HepG2 (cell line): ENCODE measurements around the gene RNASE13. TPM values are rescaled to one million over a fixed set of nuclear protein-coding genes. Genes with fewer than 3 reads are reported as not detected.

Experiments used
- BORCS8-MEF2B ChIP-seq: sonication (generic); formaldehyde crosslinking; IDR thresholded peaks from 2 replicates; pipeline ENCODE4 v1.8.0; 2022; ENCODE audit warnings: mild to moderate bottlenecking, missing genetic modification reagents
- BRF2 ChIP-seq: sonication (generic); formaldehyde crosslinking; IDR thresholded peaks from 2 replicates; pipeline ENCODE4 v1.8.1; 2022; ENCODE audit warnings: mild to moderate bottlenecking, missing genetic modification reagents
- DRAP1 ChIP-seq: IDR thresholded peaks from 2 replicates; pipeline ENCODE4 v1.6.1; 2016; ENCODE audit warnings: missing genetic modification reagents, missing compliant biosample characterization
- GATAD1 ChIP-seq: IDR thresholded peaks from 2 replicates; pipeline ENCODE4 v1.6.1; 2016; ENCODE audit warnings: missing genetic modification reagents, missing compliant biosample characterization
- HES4 ChIP-seq: sonication (generic); formaldehyde crosslinking; IDR thresholded peaks from 2 replicates; pipeline ENCODE4 v1.9.0; 2021; ENCODE audit warnings: mild to moderate bottlenecking, missing genetic modification reagents, borderline replicate concordance
- HIVEP1 ChIP-seq: sonication (generic); formaldehyde crosslinking; IDR thresholded peaks from 2 replicates; pipeline ENCODE4 v1.4.0; 2020; ENCODE audit warnings: mild to moderate bottlenecking, missing genetic modification reagents
- KLF13 ChIP-seq: sonication (generic); formaldehyde crosslinking; IDR thresholded peaks from 2 replicates; pipeline ENCODE4 v1.4.0; 2020; ENCODE audit warnings: mild to moderate bottlenecking, missing genetic modification reagents
- MYC ChIP-seq: sonication (generic); formaldehyde crosslinking; IDR thresholded peaks from 2 replicates; pipeline ENCODE4 v1.9.0; 2021; ENCODE audit warnings: missing genetic modification reagents, borderline replicate concordance
- NCOA2 ChIP-seq: sonication (generic); formaldehyde crosslinking; IDR thresholded peaks from 2 replicates; pipeline ENCODE4 v1.8.0; 2022; ENCODE audit warnings: inconsistent platforms
- NFE2 ChIP-seq: sonication (generic); formaldehyde crosslinking; IDR thresholded peaks from 2 replicates; pipeline ENCODE4 v1.4.0; 2020; ENCODE audit warnings: missing genetic modification reagents
- PITX1 ChIP-seq: sonication (generic); formaldehyde crosslinking; IDR thresholded peaks from 2 replicates; pipeline ENCODE4 v1.5.1; 2020; ENCODE audit warnings: mild to moderate bottlenecking, missing genetic modification reagents
- SRY ChIP-seq: sonication (generic); formaldehyde crosslinking; IDR thresholded peaks from 2 replicates; pipeline ENCODE4 v1.8.0; 2022; ENCODE audit warnings: mild to moderate bottlenecking, missing genetic modification reagents
- ZNF343 ChIP-seq: sonication (generic); formaldehyde crosslinking; IDR thresholded peaks from 2 replicates; pipeline ENCODE4 v1.4.0; 2020; ENCODE audit warnings: mild to moderate bottlenecking, missing genetic modification reagents
- ZNF383 ChIP-seq: sonication (generic); formaldehyde crosslinking; IDR thresholded peaks from 2 replicates; pipeline ENCODE4 v1.4.0; 2020; ENCODE audit warnings: missing genetic modification reagents, mild to moderate bottlenecking, borderline replicate concordance
- ZNF556 ChIP-seq: sonication (generic); formaldehyde crosslinking; IDR thresholded peaks from 2 replicates; pipeline ENCODE4 v1.4.0; 2020; ENCODE audit warnings: mild to moderate bottlenecking, missing genetic modification reagents, borderline replicate concordance
- ZNF773 ChIP-seq: sonication (generic); formaldehyde crosslinking; IDR thresholded peaks from 2 replicates; pipeline ENCODE4 v1.4.0; 2020; ENCODE audit warnings: missing genetic modification reagents, borderline replicate concordance
- polyA plus RNA-seq, 8 experiments: library from polyadenylated mRNA; depleted of rRNA in 3 of 8; stranded (reverse) in 7 of 8; unstranded in 1 of 8; fragments of >200 nt; fragmentation: Illumina TruSeq in 4 of 8; extraction: Trizol in 4 of 8; gene quantifications; 2 replicates each; pipeline versions ENCODE4 v1.2.1 to v1.2.3, GENCODE V29; 2011 to 2016; ENCODE audit warnings: low read depth in 4 of 8, missing spikeins in 1 of 8, mixed read lengths in 1 of 8; ENCODE audit not compliant: insufficient read depth in 1 of 8
- total RNA-seq, 5 experiments: library from RNA; depleted of rRNA; stranded (reverse); fragments of >200 nt; fragmentation: Illumina TruSeq; extraction: Trizol; gene quantifications; 2 replicates each; pipeline ENCODE4 v1.2.3, GENCODE V29; 2016; ENCODE audit warnings: low read depth in 1 of 5
- TF ChIP-seq, protein P1 (sequence below), 2 experiments: sonication (generic) in 1 of 2; formaldehyde crosslinking in 1 of 2; IDR thresholded peaks; 2 replicates each; pipeline versions ENCODE4 v1.4.0 to v1.6.1; 2016 to 2020; ENCODE audit warnings: borderline replicate concordance in 1 of 2, low read depth in 1 of 2, mild to moderate bottlenecking in 1 of 2, missing genetic modification reagents in 1 of 2
- TF ChIP-seq, protein P2 (sequence below): sonication (generic); formaldehyde crosslinking; IDR thresholded peaks from 2 replicates; pipeline ENCODE4 v1.5.0; 2020; ENCODE audit warnings: mild to moderate bottlenecking, low read depth, missing genetic modification reagents, borderline replicate concordance
- TF ChIP-seq, protein P3 (sequence below): sonication (generic); formaldehyde crosslinking; IDR thresholded peaks from 2 replicates; pipeline ENCODE4 v1.4.0; 2020; ENCODE audit warnings: missing genetic modification reagents

The RNASE13 gene
- total and polyA plus RNA-seq, 2 of the 13 experiments (the other 11 are each of a cell fraction or from before 2014, with no cell fraction given): 1.0 TPM; not detected in 1

DNA sequence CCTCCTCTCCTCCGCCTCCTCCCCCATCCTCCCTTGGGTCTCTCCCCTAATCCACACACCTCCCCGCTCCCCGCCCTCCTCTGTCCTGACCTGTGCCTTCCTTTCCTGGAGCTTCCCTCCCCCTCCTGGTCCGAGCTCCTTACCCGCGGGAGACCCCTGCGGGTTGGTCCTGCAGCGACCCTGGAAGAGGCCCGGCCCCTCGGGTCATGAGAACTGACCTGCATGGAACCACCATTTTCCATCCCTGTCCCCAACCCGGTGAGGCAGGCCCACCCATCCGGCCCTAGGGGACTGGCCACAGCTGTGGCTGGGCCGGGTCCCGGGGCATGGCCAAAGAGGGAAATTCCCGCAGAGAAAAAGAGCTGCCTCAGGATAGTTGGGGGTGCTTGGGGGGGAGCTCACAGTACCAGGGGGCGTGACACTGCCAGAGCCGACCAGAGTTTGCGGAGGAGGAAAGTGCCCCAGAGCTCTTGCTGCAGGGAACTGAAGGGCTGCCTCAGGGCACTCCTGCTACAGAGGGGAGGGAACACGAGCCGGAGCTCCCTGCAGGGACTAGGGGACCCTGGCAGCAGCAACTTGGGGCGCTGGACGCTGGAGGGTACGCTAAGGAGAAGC, 36.1 kb upstream of the RNASE13 start (continued):
- TF ChIP-seq, protein P1, sequence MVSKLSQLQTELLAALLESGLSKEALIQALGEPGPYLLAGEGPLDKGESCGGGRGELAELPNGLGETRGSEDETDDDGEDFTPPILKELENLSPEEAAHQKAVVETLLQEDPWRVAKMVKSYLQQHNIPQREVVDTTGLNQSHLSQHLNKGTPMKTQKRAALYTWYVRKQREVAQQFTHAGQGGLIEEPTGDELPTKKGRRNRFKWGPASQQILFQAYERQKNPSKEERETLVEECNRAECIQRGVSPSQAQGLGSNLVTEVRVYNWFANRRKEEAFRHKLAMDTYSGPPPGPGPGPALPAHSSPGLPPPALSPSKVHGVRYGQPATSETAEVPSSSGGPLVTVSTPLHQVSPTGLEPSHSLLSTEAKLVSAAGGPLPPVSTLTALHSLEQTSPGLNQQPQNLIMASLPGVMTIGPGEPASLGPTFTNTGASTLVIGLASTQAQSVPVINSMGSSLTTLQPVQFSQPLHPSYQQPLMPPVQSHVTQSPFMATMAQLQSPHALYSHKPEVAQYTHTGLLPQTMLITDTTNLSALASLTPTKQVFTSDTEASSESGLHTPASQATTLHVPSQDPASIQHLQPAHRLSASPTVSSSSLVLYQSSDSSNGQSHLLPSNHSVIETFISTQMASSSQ (IDR thresholded peaks at IDR 0.05; ENCODE audit: low read depth): no peak
- TF ChIP-seq, protein P1 (CRISPR knock-in tag; IDR thresholded peaks at IDR 0.05; ENCODE audit: borderline replicate concordance): no peak
- TF ChIP-seq HES4 (CRISPR knock-in tag): 0 out of 2 replicates have a peak, but pooled peaks have one; percentile 2
- TF ChIP-seq SRY (CRISPR knock-in tag): 0 out of 2 replicates have a peak, but pooled peaks have one; percentile 75
- TF ChIP-seq ZNF556 (CRISPR knock-in tag): peak; percentile 87
- TF ChIP-seq HIVEP1: peak; percentile 76; the same call in 1 of the 2 replicates
- no peak for TF ChIP-seq NCOA2 (CRISPR knock-in tag)
- TF ChIP-seq KLF13: no peak
- TF ChIP-seq, protein P2, sequence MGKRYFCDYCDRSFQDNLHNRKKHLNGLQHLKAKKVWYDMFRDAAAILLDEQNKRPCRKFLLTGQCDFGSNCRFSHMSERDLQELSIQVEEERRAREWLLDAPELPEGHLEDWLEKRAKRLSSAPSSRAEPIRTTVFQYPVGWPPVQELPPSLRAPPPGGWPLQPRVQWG (CRISPR knock-in tag): no peak
- peak; percentile 50; the same call in 1 of the 2 replicates for TF ChIP-seq BORCS8-MEF2B (CRISPR knock-in tag)
- TF ChIP-seq, protein P3, sequence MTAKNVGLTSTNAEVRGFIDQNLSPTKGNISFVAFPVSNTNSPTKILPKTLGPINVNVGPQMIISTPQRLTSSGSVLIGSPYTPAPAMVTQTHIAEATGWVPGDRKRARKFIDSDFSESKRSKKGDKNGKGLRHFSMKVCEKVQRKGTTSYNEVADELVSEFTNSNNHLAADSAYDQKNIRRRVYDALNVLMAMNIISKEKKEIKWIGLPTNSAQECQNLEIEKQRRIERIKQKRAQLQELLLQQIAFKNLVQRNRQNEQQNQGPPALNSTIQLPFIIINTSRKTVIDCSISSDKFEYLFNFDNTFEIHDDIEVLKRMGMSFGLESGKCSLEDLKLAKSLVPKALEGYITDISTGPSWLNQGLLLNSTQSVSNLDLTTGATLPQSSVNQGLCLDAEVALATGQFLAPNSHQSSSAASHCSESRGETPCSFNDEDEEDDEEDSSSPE (CRISPR knock-in tag): no peak
- no peak; the same call in 1 of the 2 replicates for TF ChIP-seq ZNF343 (CRISPR knock-in tag)
- no peak for TF ChIP-seq BRF2 (CRISPR knock-in tag)
- TF ChIP-seq ZNF383 (CRISPR knock-in tag): no peak
- TF ChIP-seq NFE2 (CRISPR knock-in tag): no peak
- peak; percentile 29; the same call in 1 of the 2 replicates for TF ChIP-seq GATAD1
- peak; percentile 36; the same call in 1 of the 2 replicates for TF ChIP-seq PITX1 (CRISPR knock-in tag)
- no peak; the same call in 1 of the 2 replicates for TF ChIP-seq MYC (CRISPR knock-in tag)
- no peak for TF ChIP-seq DRAP1 (CRISPR knock-in tag)
- TF ChIP-seq ZNF773 (CRISPR knock-in tag): no peak
